HepG2 (cell line): ENCODE measurements around the gene ZNF48. TPM values are rescaled to one million over a fixed set of nuclear protein-coding genes. Genes with fewer than 3 reads are reported as not detected.

Experiments used
- CBX5 ChIP-seq: sonication (generic); formaldehyde crosslinking; IDR thresholded peaks from 2 replicates; pipeline ENCODE4 v1.4.0; 2020; ENCODE audit warnings: missing genetic modification reagents, borderline replicate concordance
- HMG20B ChIP-seq: conservative IDR thresholded peaks from 2 replicates; pipeline ENCODE4 v1.6.1; 2016; ENCODE audit warnings: missing genetic modification reagents, missing compliant biosample characterization
- KDM5B ChIP-seq: sonication (generic); formaldehyde crosslinking; IDR thresholded peaks from 2 replicates; pipeline ENCODE4 v1.4.0; 2020; ENCODE audit warnings: missing genetic modification reagents, mild to moderate bottlenecking, borderline replicate concordance
- LCORL ChIP-seq, 2 experiments: fragments of 450-650 bp in 1 of 2; sonication (generic) in 1 of 2; formaldehyde crosslinking in 1 of 2; IDR thresholded peaks; 2 replicates each; pipeline versions ENCODE4 v1.5.0 to v1.6.1; 2017 to 2020; ENCODE audit warnings: antibody characterized with exemption in 1 of 2, missing genetic modification reagents in 1 of 2
- NFYB ChIP-seq: sonication (generic); formaldehyde crosslinking; IDR thresholded peaks from 2 replicates; pipeline ENCODE4 v1.4.0; 2020; ENCODE audit warnings: missing genetic modification reagents
- NKX3-1 ChIP-seq: sonication (generic); formaldehyde crosslinking; IDR thresholded peaks from 2 replicates; pipeline ENCODE4 v1.5.0; 2020; ENCODE audit warnings: missing genetic modification reagents
- NR2F1 ChIP-seq, 2 experiments: fragments of 450-650 bp in 1 of 2; formaldehyde crosslinking in 1 of 2; IDR thresholded peaks; 2 replicates each; pipeline versions ENCODE4 v1.5.0 to v1.6.1; 2016 to 2020; ENCODE audit warnings: mild to moderate bottlenecking in 1 of 2, missing compliant biosample characterization in 1 of 2, missing genetic modification reagents in 1 of 2, moderate library complexity in 1 of 2
- PRDM15 ChIP-seq: sonication (generic); formaldehyde crosslinking; IDR thresholded peaks from 2 replicates; pipeline ENCODE4 v1.4.0; 2020; ENCODE audit warnings: missing genetic modification reagents
- REPIN1 ChIP-seq: sonication (generic); formaldehyde crosslinking; IDR thresholded peaks from 2 replicates; pipeline ENCODE4 v1.8.0; 2022; ENCODE audit warnings: missing genetic modification reagents, low read depth, mild to moderate bottlenecking, borderline replicate concordance
- RFX1 ChIP-seq: fragments of 450-650 bp; IDR thresholded peaks from 2 replicates; pipeline ENCODE4 v1.6.1; 2017
- SKI ChIP-seq: fragments of 450-650 bp; IDR thresholded peaks from one replicate; pipeline ENCODE4 v1.6.1; 2018; ENCODE audit warnings: mild to moderate bottlenecking; ENCODE audit not compliant: partially characterized antibody
- SP5 ChIP-seq: IDR thresholded peaks from 2 replicates; pipeline ENCODE4 v1.6.1; 2016; ENCODE audit warnings: low read depth, borderline replicate concordance
- SPEN ChIP-seq: sonication (generic); formaldehyde crosslinking; IDR thresholded peaks from 2 replicates; pipeline ENCODE4 v1.5.1; 2020; ENCODE audit warnings: low read depth, mild to moderate bottlenecking, missing genetic modification reagents
- TERF1 ChIP-seq: sonication (generic); formaldehyde crosslinking; IDR thresholded peaks from 2 replicates; pipeline ENCODE4 v1.8.0; 2022; ENCODE audit warnings: mild to moderate bottlenecking, missing genetic modification reagents, moderate library complexity
- ZNF441 ChIP-seq: sonication (generic); formaldehyde crosslinking; IDR thresholded peaks from 2 replicates; pipeline ENCODE4 v1.7.0; 2021; ENCODE audit warnings: missing genetic modification reagents, borderline replicate concordance
- ZNF510 ChIP-seq: sonication (generic); formaldehyde crosslinking; IDR thresholded peaks from 2 replicates; pipeline ENCODE4 v1.4.0; 2020; ENCODE audit warnings: low read depth, mild to moderate bottlenecking, missing genetic modification reagents
- ZNF703 ChIP-seq: sonication (generic); formaldehyde crosslinking; IDR thresholded peaks from 2 replicates; pipeline ENCODE4 v1.5.1; 2020; ENCODE audit warnings: missing genetic modification reagents, mild to moderate bottlenecking, moderate library complexity, borderline replicate concordance
- ZNF761 ChIP-seq: sonication (generic); formaldehyde crosslinking; conservative IDR thresholded peaks from 2 replicates; pipeline ENCODE4 v1.4.0; 2020; ENCODE audit warnings: mild to moderate bottlenecking, missing genetic modification reagents
- polyA plus RNA-seq, 8 experiments: library from polyadenylated mRNA; depleted of rRNA in 3 of 8; stranded (reverse) in 7 of 8; unstranded in 1 of 8; fragments of >200 nt; fragmentation: Illumina TruSeq in 4 of 8; extraction: Trizol in 4 of 8; gene quantifications; 2 replicates each; pipeline versions ENCODE4 v1.2.1 to v1.2.3, GENCODE V29; 2011 to 2016; ENCODE audit warnings: low read depth in 4 of 8, missing spikeins in 1 of 8, mixed read lengths in 1 of 8; ENCODE audit not compliant: insufficient read depth in 1 of 8
- total RNA-seq, 5 experiments: library from RNA; depleted of rRNA; stranded (reverse); fragments of >200 nt; fragmentation: Illumina TruSeq; extraction: Trizol; gene quantifications; 2 replicates each; pipeline ENCODE4 v1.2.3, GENCODE V29; 2016; ENCODE audit warnings: low read depth in 1 of 5
- TF ChIP-seq, protein P1 (sequence below): IDR thresholded peaks from 2 replicates; pipeline ENCODE4 v1.6.1; 2016; ENCODE audit warnings: low read depth, control low read depth
- TF ChIP-seq, protein P2 (sequence below): sonication (generic); formaldehyde crosslinking; IDR thresholded peaks from 2 replicates; pipeline ENCODE4 v1.4.0; 2020; ENCODE audit warnings: missing genetic modification reagents, borderline replicate concordance

The ZNF48 gene
- total and polyA plus RNA-seq, 2 of the 13 experiments (the other 11 are each of a cell fraction or from before 2014, with no cell fraction given), result 9.9 to 12.3 TPM

- no peak for TF ChIP-seq CBX5
- TF ChIP-seq NKX3-1 (CRISPR knock-in tag), result no peak
- peak; percentile 58; the same call in 1 of the 2 replicates for TF ChIP-seq SPEN (CRISPR knock-in tag)
- TF ChIP-seq REPIN1 (CRISPR knock-in tag), result no peak
- TF ChIP-seq SP5 (CRISPR knock-in tag), result peak; percentile 51; the same call in 1 of the 2 replicates
- TF ChIP-seq SKI, result peak; percentile 41
- TF ChIP-seq, protein P1, sequence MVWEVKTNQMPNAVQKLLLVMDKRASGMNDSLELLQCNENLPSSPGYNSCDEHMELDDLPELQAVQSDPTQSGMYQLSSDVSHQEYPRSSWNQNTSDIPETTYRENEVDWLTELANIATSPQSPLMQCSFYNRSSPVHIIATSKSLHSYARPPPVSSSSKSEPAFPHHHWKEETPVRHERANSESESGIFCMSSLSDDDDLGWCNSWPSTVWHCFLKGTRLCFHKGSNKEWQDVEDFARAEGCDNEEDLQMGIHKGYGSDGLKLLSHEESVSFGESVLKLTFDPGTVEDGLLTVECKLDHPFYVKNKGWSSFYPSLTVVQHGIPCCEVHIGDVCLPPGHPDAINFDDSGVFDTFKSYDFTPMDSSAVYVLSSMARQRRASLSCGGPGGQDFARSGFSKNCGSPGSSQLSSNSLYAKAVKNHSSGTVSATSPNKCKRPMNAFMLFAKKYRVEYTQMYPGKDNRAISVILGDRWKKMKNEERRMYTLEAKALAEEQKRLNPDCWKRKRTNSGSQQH (CRISPR knock-in tag), result no peak
- TF ChIP-seq LCORL (IDR thresholded peaks at IDR 0.05), result no peak
- TF ChIP-seq LCORL (CRISPR knock-in tag; IDR thresholded peaks at IDR 0.05), result no peak
- TF ChIP-seq NR2F1 (CRISPR knock-in tag; IDR thresholded peaks at IDR 0.05), result no peak
- TF ChIP-seq PRDM15, result no peak
- TF ChIP-seq NFYB, result no peak
- no peak for TF ChIP-seq TERF1
- TF ChIP-seq, protein P2, sequence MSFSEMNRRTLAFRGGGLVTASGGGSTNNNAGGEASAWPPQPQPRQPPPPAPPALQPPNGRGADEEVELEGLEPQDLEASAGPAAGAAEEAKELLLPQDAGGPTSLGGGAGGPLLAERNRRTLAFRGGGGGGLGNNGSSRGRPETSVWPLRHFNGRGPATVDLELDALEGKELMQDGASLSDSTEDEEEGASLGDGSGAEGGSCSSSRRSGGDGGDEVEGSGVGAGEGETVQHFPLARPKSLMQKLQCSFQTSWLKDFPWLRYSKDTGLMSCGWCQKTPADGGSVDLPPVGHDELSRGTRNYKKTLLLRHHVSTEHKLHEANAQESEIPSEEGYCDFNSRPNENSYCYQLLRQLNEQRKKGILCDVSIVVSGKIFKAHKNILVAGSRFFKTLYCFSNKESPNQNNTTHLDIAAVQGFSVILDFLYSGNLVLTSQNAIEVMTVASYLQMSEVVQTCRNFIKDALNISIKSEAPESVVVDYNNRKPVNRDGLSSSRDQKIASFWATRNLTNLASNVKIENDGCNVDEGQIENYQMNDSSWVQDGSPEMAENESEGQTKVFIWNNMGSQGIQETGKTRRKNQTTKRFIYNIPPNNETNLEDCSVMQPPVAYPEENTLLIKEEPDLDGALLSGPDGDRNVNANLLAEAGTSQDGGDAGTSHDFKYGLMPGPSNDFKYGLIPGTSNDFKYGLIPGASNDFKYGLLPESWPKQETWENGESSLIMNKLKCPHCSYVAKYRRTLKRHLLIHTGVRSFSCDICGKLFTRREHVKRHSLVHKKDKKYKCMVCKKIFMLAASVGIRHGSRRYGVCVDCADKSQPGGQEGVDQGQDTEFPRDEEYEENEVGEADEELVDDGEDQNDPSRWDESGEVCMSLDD (CRISPR knock-in tag), result no peak
- no peak for TF ChIP-seq ZNF441 (CRISPR knock-in tag)
- TF ChIP-seq HMG20B (CRISPR knock-in tag), result no peak
- TF ChIP-seq ZNF761 (CRISPR knock-in tag), result 0 out of 2 replicates have a peak, but pooled peaks have one; percentile 5
- TF ChIP-seq RFX1, result 0 out of 2 replicates have a peak, but pooled peaks have one; percentile 19
- no peak; the same call in 1 of the 2 replicates for TF ChIP-seq ZNF510 (CRISPR knock-in tag)
- TF ChIP-seq ZNF703 (CRISPR knock-in tag), result no peak
- no peak for TF ChIP-seq KDM5B
Measured at GRCh38 chr16:30369938-30370455, 25.2 kb upstream of the ZNF48 start (continued).
